Activated CD8-positive, alpha-beta T cell treated with anti-CD3 and anti-CD28 coated beads for 36 hours (primary cell): ENCODE results near the gene GRP. TPM values are rescaled to one million over a fixed set of nuclear protein-coding genes. Genes with fewer than 3 reads are reported as not detected.

Experiments
- ATAC-seq: fragments of 200-7000 bp; cut with Tn5 transposase; one replicate; pipeline ENCODE4 v1.10.0; 2021; ENCODE audit warnings: mild to moderate bottlenecking, moderate library complexity
- CTCF ChIA-PET: fragments of 350-600 bp; sonication (Branson Sonifier 250); formaldehyde crosslinking; loops from one replicate; lab custom pipeline; 2021; ENCODE audit warnings: antibody characterized with exemption; lab: Charles Lee
- POLR2A ChIA-PET: fragments of 350-600 bp; sonication (Branson Sonifier 250); formaldehyde crosslinking; loops from one replicate; lab custom pipeline; 2021; ENCODE audit warnings: antibody characterized with exemption; lab: Charles Lee
- DNase-seq: peaks from one replicate; pipeline ENCODE4 v3.0.0-alpha.2; 2020
- H3K27ac Mint-ChIP-seq: one replicate; pipeline ENCODE4 v1.8.0; 2021; ENCODE audit warnings: mild to moderate bottlenecking, mixed read lengths
- H3K27me3 Mint-ChIP-seq: one replicate; pipeline ENCODE4 v1.8.0; 2021; ENCODE audit warnings: mixed read lengths
- H3K36me3 Mint-ChIP-seq: one replicate; pipeline ENCODE4 v1.8.0; 2021; ENCODE audit warnings: low read depth, mixed read lengths
- H3K4me1 Mint-ChIP-seq: one replicate; pipeline ENCODE4 v1.8.0; 2021; ENCODE audit warnings: low read depth, mixed read lengths
- H3K4me3 Mint-ChIP-seq: one replicate; pipeline ENCODE4 v1.8.0; 2021; ENCODE audit warnings: mild to moderate bottlenecking, moderate library complexity, mixed read lengths
- H3K9me3 Mint-ChIP-seq: one replicate; pipeline ENCODE4 v1.8.0; 2021; ENCODE audit warnings: mixed read lengths
- intact Hi-C: fragments of 100-400 bp; cut with micrococcal nuclease; formaldehyde crosslinking; loops from one replicate; pipeline ENCODE4 v1.10.0; 2022
- total RNA-seq, 2 experiments: library from RNA; stranded (reverse); gene quantifications; one replicate each; pipeline ENCODE4 v1.2.3, GENCODE V29; 2021
- TF ChIP-seq, protein P1 (sequence below): fragments of 200-600 bp; IDR thresholded peaks from one replicate; pipeline ENCODE4 v1.8.0; 2022; ENCODE audit warnings: antibody characterized with exemption, mild to moderate bottlenecking

GRP gene
- not detected for total RNA-seq

DNA sequence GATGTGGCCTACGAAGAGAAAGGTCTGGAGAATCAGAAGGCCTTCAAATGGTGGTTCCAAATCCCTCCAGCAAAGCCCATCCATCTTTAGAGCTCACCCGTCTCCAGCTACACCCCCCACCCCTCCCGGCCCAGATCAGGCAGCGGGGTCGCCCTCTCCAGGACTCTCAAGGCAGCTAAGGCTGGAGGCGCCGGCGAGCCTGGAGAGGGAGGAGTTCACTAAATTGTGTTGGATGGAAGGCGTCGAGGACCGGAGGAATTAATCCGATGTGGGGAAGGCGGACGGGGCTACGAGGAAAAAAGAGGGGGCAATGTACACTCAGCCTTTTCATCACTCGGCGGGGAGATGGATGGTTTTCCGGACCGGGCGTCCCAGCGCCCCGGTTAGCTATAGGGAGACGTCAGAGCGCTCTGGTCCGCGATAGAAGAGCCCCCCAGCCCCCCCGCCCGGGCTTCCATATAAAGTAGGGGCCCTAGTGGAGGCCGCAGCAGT lies at the start of gene GRP:
Gene GRP (plus strand): TSS at position 487 of the 492 bp plus-strand sequence. CDS start 108 bp downstream, outside the sequence.
- DNase-seq (no peak), ATAC-seq (no peak)
- TF ChIP-seq, protein P1, sequence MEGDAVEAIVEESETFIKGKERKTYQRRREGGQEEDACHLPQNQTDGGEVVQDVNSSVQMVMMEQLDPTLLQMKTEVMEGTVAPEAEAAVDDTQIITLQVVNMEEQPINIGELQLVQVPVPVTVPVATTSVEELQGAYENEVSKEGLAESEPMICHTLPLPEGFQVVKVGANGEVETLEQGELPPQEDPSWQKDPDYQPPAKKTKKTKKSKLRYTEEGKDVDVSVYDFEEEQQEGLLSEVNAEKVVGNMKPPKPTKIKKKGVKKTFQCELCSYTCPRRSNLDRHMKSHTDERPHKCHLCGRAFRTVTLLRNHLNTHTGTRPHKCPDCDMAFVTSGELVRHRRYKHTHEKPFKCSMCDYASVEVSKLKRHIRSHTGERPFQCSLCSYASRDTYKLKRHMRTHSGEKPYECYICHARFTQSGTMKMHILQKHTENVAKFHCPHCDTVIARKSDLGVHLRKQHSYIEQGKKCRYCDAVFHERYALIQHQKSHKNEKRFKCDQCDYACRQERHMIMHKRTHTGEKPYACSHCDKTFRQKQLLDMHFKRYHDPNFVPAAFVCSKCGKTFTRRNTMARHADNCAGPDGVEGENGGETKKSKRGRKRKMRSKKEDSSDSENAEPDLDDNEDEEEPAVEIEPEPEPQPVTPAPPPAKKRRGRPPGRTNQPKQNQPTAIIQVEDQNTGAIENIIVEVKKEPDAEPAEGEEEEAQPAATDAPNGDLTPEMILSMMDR = no peak
- ChIA-PET POLR2A (no interaction called here), CTCF (interaction anchor here (1.5 to 2.5 kb wide), 2 partner anchors 29 to 183 kb away, joined by 3 to 8 read pairs; no protein-coding TSS in a partner anchor)
- Mint-ChIP-seq H3K9me3 (no peaks in the 10 kb centered on the region), H3K4me1 (peaks cover 9% of the 10 kb centered on the region), H3K4me3 (no peak within 1 kb of the TSS), H3K36me3 (no peaks in the 10 kb centered on the region), H3K27me3 (peaks cover 63% of the 10 kb centered on the region), H3K27ac (no peak within 1 kb of the TSS)
- intact Hi-C loops = loop anchor here (10.0 kb wide), 1 partner anchor 135 kb away; no protein-coding TSS in a partner anchor

DNA sequence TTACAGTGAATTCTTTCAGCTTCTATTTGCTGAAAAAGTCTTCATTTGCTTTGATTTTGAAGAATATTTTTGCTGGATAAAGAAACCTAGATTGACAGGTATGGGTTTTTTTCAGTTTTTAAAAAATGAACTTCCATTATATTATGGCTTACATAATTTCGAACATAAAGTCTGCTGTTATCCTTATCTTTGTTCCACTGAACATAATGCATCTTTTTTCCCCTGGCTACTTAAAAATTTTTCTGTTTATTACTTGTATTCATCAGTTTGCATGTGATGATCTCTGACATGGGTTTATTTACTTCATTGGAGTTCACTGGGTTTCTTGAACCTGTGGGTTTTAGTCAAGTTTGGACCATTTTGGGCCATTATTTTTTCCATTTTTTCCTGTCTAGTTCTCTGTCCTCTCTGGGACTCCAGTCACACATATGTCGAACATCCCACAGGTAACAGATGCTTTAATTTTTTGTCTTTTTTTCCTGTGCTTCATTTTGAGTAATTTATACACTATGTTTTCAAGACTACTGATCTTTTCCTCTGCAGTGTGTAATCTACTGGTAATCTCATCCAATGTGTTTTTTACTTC lies 47.2 kb upstream of the GRP start:
- ATAC-seq (no peak), DNase-seq (no peak)
- Mint-ChIP-seq H3K27me3 (peaks cover 9% of the 10 kb centered on the region), H3K27ac (no peak overlapping the region), H3K9me3 (peaks cover 20% of the 10 kb centered on the region), H3K4me1 (no peaks in the 10 kb centered on the region), H3K4me3 (no peak overlapping the region), H3K36me3 (no peaks in the 10 kb centered on the region)
- ChIA-PET POLR2A (no interaction called here), CTCF (no interaction called here)
- intact Hi-C loops = no loop called here
- TF ChIP-seq, protein P1 = no peak

DNA sequence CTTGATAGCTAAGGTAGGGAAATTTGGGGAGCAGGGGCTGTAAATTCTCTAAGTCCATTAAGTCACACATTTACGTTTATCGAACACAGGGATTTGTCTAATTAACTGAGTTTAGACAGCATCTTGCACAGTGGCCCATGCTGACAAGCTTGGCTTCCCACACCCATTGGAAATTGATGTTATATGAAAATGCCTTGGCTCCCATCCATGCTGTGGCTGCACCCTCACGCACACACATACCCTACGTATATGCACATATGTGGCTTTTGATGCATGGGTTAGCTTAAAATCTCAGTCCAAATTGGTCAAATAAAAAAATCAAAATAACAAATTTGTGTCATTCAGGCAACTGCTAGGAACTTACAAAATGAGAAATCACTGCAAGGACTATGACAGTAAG lies 42.5 kb upstream of the GRP start:
- TF ChIP-seq, protein P1 = no peak
- Mint-ChIP-seq H3K27me3 (peaks cover 6% of the 10 kb centered on the region), H3K4me3 (no peak overlapping the region), H3K27ac (no peak overlapping the region), H3K4me1 (no peaks in the 10 kb centered on the region), H3K36me3 (no peaks in the 10 kb centered on the region), H3K9me3 (peaks cover 12% of the 10 kb centered on the region)
- no peak for ATAC-seq
- intact Hi-C loops = no loop called here
- no peak for DNase-seq
- ChIA-PET CTCF (interaction anchor here (1.5 to 1.6 kb wide), 2 partner anchors 28 to 107 kb away, joined by 3 to 4 read pairs; no protein-coding TSS in a partner anchor), POLR2A (no interaction called here)

DNA sequence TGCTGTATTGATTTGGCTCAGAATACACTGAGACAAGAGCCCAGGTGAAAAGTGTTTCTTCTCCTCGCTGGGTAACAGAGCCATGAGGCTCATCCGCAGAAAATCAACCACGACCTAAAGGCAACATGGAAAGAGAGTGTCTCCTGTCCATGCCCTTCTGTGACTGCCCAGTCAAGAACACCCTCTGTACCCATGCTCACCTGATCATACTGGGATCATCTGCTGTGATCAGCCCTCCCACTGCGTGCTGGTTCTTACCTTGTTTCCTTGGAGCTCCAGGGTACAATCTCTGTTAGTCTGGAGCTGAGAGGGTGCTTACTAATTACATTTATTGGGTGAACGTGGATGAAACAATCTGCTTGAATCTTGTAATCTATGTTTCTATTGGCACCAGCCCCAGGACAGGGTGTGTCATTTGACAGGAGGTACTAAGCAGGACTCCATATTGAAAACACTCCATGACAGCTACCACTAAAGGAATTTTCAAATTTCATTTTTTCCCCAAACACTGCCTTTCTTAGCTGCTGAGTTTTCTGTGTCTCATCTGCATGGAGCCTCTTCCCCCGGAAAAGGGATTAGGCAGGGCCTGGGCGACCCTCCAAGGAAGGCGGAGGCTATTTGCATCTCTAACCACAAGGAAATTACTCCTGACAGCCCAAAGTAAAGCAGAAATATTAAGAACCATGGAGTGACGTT lies 39.7 kb upstream of the GRP start:
- no peak for ATAC-seq
- H3K27me3 Mint-ChIP-seq = peaks cover 9% of the 10 kb centered on the region

More for the DNA sequence above, 39.7 kb upstream of the GRP start:
- DNase-seq = no peak
- TF ChIP-seq, protein P1 = no peak
- Mint-ChIP-seq H3K4me3 (no peak overlapping the region), H3K9me3 (no peaks in the 10 kb centered on the region), H3K36me3 (no peaks in the 10 kb centered on the region), H3K27ac (no peak overlapping the region), H3K4me1 (no peaks in the 10 kb centered on the region)
- ChIA-PET CTCF (no interaction called here), POLR2A (no interaction called here)
- intact Hi-C loops = no loop called here
